OCI-LY7 (cell line): ENCODE results near the gene AUTS2.

Source experiments
- CTCF ChIP-seq: fragments of 200-600 bp; sonication (generic); conservative IDR thresholded peaks from 2 replicates; pipeline ENCODE4 v1.5.1; 2014; ENCODE audit warnings: mild to moderate bottlenecking, antibody characterized with exemption, low read length, moderate library complexity, mixed read lengths
- EZH2phosphoT487 ChIP-seq: fragments of 200-600 bp; sonication (generic); IDR thresholded peaks from 2 replicates; pipeline ENCODE4 v1.6.1; 2018; ENCODE audit warnings: low read depth, borderline replicate concordance, mild to moderate bottlenecking, mixed run types, antibody characterized with exemption, low read length, moderate library complexity, mixed read lengths

- no peak for TF ChIP-seq EZH2phosphoT487
- TF ChIP-seq CTCF: no peak
These were observed 1165.9 kb downstream of the AUTS2 start for GRCh38 chr7:70763961-70764691.
